ENCODE results near the gene ZNF488. TPM values are rescaled to one million over a fixed set of nuclear protein-coding genes. Genes with fewer than 3 reads are reported as not detected.

ZNF488 gene
- total RNA-seq, 1 donor from 2014 or later, result 0.71 TPM

DNA sequence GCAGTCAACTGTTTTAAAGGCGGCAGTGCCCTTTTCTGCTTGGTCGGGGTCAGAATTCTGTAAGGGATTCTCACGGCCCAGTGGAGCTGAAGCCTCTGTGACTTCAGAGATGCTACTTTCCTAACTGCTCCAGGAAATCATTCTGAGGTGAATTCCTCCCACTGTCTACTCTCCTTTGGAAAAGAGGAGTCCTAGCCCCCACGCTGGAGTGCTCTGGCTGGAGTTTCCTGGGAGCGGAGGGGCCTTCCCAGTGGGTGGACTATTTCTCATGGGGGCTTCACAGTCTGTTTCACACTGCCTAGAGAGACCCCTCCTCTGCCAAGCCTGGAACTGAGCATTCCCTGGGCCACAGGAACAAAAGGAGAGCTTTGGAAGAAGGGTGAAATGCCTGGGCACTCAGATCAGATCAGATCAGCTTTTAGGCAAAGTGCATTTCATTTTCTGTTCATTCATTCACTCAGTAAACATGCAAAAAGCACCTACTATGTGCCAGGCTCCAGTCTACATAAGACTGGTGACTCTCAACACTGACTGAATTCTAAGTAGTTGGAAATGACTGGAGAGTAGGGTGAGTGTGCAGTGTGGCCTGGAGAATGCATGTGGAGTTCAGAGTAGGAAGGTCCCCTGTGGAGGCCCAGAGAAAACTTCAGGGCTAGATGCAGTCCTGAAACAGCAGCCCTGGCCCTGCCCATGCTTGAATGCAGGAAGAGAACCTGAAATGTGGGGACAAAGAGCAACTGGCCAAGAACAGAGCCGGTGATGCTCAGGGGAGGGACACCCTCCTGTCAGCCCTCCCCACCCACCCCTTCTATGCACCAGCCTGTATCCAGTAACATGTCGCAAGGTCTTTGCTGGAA lies 12.2 kb downstream of the ZNF488 start:
- no peak for ATAC-seq
- intact Hi-C loops (cut with DNase I), result no loop called here
- DNase-seq (ENCODE audit: low spot score), result peak; percentile 18

DNA sequence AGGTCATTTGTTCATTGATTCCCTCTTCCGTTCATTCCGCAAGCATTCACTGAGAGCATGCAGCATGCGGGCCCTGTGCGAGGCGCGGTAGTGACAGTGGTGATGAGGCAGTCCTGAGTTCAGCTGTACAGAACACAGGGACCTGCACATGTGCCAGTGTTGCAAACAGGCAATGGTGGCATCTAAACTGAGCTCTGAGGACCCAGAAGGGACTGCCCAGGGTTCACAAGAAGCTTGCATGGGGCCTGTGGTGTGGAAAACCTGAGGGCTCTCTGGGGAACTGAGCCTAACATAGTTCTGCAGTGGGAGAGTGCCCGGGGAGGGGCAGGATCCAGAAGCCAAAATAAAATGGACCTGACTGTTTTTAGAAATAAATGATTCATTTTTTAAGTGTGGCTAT lies 13.2 kb downstream of the ZNF488 start:
- DNase-seq (ENCODE audit: low spot score) (peak; percentile 34), ATAC-seq (no peak)
- intact Hi-C loops (cut with DNase I), result no loop called here

DNA sequence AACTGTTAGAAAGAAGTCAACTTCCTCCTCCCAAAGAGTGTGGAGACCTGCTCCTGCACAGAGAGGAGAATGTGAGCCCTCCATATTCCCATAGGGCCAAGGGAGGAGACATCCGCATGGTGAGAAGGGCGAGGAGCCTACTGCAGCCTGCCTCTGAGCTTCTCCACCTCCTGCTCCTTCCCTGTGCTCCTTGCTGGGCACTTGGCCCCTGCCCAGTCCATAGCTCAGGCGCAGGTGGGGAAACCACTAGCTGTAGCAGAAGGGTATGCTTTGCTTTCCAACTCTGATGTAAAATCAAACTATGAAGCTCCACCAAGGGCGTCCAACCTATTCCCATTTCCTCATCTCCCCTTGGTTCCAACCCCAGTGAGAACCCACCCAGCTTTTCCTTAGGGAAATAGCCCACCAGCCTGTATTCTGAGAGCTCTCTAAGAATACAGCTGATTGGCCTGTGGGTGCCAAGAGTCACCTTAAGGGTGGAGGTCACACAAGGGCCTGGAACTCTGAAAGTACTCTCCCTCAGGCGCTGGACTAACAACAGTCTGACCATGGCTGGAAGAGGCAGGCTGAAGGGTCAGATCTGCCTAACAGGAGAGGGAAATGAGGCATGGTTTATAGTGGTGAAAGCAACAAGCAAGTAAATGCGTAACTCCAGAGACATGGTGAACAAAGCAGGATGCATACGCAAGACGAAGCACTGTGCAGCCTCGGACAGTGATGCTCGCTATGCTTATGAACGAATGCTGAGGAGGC lies 13.9 kb downstream of the ZNF488 start:
- DNase-seq (ENCODE audit: low spot score), result peak; percentile 17
- ATAC-seq, result no peak
- intact Hi-C loops (cut with DNase I), result no loop called here

DNA sequence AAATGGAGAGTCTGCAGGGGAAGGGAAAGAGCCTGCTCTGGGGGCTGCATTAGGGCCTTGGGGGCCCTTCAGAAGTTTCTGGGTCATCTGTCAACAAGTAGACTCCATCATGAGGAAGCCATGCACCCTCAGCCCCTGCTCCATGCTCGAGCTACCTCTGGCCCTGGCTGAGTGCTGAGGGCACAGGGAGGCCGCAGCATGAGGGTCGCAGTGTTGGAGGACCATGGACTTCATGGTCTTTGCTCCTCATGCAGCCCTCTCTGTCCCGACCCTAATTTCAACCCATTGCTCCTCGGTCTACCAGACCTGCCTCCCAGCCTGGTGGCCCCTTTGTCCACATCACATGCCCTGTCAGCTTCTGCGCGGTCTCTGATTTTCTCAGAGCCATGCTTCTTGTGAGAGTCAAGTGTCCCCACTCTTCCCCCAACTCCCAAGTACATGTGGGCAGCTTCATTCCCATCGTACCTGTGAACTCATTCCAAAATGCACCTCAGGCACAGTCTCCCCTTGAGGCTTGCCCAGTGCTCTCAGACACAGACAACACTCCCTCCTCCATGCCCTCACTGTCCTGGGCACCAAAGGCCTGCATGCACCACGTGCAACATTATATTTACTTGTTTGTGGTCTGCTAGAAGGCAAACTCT lies 14.7 kb downstream of the ZNF488 start:
- ATAC-seq (no peak), DNase-seq (ENCODE audit: low spot score) (peak; percentile 23)
- intact Hi-C loops (cut with DNase I), result no loop called here

DNA sequence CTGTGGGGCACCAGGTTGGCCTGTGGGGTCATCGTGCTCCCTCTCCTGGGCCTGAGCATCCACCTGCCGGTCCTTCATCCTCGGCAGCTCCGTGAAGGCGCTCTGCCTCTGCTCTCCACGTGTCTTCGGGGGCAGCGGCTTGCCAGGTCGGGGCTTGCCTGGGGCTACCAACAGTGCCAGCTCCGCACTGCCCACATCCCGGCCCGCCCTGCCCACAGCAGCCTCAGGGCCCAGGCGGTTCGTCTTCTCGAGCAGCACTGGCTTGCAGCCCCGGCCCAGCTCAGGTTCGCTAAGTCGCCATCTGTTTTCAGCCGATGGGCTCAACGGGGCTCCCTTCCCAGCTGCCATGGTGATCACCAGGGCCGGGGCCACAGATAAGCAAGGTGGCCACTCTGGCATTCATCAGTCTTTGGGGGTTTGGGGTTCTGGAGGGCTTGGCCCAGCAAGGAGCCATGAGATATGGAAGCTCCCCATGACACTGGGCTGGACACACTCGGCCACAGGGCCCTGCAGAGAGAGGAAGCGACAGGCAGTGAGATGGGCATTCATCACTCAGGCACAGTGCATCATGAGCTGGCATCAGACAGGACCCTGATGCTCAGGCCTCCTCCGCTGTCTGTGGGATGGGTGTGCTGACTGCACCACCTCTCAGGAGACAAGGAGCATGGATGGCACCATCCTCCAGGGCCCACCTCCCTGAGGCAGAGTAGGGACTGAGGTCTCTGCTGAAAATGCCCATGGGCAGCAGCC lies 15.5 kb downstream of the ZNF488 start:
- DNase-seq (ENCODE audit: low spot score) (peak; percentile 34), ATAC-seq (no peak)
- intact Hi-C loops (cut with DNase I), result no loop called here

DNA sequence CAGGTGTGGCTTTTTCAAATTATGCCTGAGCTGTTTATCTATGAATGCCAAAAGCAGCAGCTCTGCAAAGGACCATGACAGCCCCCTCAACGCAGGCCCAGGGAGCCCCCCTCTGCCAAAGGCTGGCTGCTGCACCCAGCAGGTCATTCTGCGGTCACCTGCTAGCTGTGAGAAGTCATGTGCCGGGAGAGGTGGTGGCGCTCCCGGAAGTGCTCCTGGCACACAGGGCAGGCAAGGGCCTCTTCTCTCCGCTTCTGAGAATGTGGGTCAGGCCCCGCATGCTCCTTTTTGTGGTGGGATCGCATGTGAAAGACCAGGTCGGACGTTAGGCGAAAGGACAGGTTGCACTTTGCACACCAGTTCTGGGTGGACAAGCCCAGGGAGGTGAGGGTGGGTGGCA lies 16.4 kb downstream of the ZNF488 start:
- intact Hi-C loops (cut with DNase I), result no loop called here
- ATAC-seq (no peak), DNase-seq (ENCODE audit: low spot score) (peak; percentile 32)

DNA sequence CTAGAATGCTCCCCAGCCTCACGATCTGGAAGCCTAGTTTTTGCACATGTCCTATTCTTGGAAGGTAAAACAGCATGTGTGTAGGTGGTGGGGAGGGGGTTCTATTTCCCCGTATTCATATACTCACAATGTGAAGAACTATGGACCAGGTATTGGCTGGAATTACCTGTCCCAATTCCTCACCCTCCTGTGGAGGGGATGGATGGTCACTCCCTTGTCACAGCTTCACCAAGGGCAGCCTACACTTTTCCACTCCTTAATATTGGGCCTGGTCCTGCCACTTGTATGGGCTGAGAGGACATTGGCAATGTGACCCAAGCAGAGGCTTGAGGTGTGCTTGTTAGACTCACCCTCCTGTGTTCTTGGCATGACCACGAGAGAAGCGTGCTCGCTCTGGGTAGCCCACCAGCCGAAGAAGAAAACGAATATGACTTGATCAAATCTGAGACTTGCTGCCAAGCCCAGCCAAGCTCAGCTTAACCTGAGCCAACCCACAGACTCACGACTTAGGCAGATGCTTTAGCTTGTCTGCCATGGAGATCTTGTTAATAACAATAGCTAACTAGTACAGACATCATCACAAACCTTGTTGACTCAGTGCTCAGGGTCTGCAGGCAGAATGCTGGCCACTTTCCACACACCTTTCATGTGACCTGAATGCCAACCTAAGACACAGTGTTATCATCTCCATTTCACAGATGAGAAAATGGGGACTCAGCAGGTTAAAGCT lies 17.2 kb downstream of the ZNF488 start:
- ATAC-seq, result no peak
- no peak for DNase-seq (ENCODE audit: low spot score)
- intact Hi-C loops (cut with DNase I), result no loop called here

DNA sequence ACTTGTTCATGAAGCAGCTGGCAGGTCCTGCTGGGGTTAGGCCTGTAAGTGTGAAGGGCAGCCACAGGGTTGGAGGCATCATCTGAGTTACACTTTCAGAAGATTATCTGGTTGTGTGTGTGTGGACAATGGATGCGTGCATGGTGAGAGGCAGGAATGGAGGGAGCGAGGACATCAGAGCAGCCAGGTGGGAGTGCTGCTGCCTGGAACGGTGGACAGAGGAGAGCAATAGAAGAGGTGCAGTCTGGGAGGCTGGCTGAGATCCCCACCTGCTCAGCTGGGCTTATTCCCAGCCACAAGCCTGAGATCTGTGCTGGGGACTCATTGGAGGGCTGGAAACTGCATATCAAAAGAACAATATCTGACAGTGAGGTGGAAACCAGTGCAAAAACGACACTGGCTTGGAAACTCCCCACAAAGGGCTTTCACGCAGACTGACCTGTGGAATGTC lies 17.9 kb downstream of the ZNF488 start:
- intact Hi-C loops (cut with DNase I), result no loop called here
- DNase-seq (ENCODE audit: low spot score), result peak; percentile 18
- no peak for ATAC-seq

DNA sequence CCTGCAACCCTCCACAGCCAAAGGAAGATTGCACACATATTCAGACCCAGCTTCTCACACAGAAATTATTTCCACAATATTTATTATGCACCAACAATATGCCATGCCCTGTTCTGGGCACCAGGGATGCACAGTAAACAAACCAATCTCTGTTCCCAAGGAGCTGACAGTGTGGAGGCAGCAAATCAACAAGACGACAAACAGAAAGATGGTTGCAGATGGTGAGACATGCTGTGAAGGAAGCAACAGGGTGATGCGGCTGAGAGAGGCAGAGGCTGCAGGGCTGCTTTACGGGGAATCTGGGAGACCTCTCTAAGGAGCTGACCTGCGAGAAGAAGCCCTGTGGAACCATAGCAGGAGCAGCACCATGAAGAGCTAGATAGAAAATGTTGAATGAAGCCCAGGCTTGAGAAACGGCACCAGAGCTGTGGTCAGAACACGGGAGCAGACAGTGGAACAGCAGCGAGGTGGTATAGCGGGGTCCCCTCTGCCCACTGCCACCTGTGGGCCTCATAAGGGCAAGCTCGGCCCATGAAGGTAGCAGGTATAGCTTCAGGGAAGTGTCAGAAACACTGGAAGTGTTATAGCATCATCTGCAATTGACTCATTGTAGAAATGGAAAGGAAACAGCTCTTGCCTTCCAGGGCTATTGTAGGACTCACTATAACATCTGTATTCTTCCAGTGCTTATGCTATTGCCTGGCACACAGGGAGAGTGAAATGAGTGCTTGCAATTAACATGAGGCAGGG lies 18.5 kb downstream of the ZNF488 start:
- intact Hi-C loops (cut with DNase I), result no loop called here
- no peak for DNase-seq (ENCODE audit: low spot score)
- ATAC-seq, result no peak

DNA sequence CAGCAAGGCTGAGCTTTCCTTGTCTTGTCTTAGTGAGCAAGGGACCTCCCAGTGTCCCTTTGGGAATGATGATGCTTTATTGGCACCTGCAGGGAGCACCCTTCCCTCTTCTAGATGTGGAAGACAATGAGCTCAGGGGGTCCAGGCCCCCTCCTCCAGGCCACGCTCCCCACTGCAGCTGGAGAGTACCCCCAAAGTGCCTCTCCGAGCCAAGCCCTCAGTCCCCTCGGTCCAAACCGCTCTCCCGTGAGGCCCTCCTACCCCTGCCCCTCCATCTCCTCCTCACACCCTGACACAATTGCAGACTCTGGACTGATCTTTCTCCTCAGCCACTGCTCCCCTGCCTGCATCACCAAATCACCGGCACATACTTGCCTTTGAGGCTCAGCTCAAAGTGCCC lies 19.2 kb downstream of the ZNF488 start:
- ATAC-seq, result no peak
- DNase-seq (ENCODE audit: low spot score), result peak; percentile 17
- intact Hi-C loops (cut with DNase I), result no loop called here

DNA sequence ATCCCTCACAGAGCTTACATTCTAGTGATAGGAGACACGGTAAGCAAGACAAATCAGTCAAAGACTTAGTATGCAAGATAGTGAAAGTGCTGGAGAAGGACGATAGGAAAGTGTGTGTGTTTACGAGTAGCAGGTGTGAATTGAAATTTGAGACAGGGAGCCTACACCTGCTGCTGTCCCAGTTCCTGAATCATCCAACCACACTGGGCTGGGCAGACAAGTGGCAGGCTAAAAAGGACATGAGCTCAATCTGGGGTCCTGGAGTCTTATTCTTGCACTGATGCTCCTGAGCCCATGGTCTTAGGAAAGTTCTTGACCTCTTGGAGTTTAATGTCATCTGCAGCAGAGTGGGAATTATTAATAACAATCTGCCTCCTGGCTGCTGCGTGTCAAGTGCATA lies 19.7 kb downstream of the ZNF488 start:
- ATAC-seq (no peak), DNase-seq (ENCODE audit: low spot score) (no peak)
- intact Hi-C loops (cut with DNase I), result no loop called here

DNA sequence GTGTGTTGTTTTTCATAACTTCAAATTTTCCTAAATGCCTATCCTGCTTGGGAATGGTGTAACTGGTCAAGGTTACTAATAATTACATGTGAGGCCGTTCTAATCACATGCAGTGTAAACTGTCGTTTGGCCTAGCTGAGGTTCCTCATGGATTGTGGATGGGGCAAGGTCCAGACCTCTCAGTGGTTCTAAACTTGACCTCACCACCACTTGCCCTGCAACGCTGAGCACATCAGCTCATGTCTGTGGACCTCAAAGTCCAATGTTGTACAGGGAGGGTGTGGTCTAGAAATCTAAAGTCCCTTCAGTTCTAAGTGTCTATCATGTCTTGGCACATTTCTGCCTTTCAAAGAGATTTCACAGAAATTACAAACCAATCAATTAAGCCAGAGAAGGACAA lies 20.3 kb downstream of the ZNF488 start:
- intact Hi-C loops (cut with DNase I), result no loop called here
- ATAC-seq (no peak), DNase-seq (ENCODE audit: low spot score) (no peak)

DNA sequence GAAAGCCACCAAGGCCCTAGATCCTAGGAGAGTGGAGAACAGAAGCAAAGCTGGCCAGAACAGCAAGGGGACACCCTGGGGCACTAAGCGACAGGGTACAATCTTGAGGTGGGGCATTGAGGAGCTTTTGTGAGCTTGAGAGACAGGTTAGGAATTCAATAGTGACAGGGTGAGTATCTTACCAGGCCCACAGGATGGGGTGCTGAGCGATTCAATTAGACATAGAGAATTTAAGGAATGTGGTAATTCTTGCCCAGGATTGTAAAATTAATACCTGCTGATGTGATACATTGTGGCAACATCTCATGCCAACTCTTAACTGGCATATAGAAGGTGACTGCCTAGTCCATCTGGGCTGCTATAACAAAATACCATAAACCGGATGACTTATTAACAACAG lies 21.9 kb downstream of the ZNF488 start:
- intact Hi-C loops (cut with DNase I), result no loop called here
- DNase-seq (ENCODE audit: low spot score) (no peak), ATAC-seq (no peak)

DNA sequence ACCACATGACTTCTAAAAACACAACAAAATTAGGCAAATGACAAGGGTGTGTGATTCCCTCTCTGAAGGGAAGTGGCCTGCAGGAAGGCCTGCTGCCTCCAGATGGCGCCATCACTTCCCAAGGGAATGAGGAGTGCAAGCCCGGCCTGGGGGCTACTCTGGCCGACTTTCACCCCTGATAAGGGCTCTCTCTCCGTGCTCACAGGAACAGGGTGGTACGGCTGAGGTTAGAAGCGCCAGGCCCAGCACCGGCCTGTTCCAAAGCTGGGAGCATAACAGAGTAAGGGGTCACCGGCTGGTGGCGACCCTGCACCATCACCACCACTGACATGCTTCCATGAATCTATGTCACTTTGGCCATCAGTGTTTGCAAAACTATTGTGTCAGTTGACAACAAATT lies 22.8 kb downstream of the ZNF488 start:
- DNase-seq (ENCODE audit: low spot score), result peak; percentile 57
- intact Hi-C loops (cut with DNase I), result no loop called here
- ATAC-seq, result peak; percentile 30

DNA sequence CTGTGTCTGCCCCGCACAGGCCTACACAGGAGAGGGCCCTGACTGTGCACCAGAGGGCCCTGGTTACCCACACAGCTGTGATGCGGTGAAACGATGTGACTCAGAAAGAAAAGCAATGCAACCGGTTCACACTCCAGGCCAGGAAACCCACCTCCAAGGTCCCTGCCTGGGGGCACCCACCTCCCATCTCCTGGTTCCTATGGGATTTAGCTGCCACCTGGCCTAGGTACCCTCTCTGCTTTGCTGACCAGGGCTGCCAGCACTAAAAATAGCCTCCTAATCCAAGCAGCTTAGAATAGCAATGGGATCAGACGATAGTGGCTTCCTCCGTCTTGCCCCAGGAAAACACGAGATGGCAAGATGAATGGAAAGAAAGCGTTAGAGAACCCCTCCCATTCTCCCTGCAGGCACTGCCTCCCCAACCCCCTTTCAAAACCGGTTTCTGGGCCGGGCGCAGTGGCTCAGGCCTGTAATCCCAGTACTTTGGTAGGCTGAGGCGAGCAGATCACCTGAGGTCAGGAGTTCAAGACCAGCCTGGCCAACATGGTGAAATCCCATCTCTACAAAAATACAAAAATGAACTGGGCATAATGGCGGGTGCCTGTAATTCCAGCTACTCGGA lies 23.6 kb downstream of the ZNF488 start:
- DNase-seq (ENCODE audit: low spot score) (peak; percentile 19), ATAC-seq (no peak)
- intact Hi-C loops (cut with DNase I), result no loop called here

DNA sequence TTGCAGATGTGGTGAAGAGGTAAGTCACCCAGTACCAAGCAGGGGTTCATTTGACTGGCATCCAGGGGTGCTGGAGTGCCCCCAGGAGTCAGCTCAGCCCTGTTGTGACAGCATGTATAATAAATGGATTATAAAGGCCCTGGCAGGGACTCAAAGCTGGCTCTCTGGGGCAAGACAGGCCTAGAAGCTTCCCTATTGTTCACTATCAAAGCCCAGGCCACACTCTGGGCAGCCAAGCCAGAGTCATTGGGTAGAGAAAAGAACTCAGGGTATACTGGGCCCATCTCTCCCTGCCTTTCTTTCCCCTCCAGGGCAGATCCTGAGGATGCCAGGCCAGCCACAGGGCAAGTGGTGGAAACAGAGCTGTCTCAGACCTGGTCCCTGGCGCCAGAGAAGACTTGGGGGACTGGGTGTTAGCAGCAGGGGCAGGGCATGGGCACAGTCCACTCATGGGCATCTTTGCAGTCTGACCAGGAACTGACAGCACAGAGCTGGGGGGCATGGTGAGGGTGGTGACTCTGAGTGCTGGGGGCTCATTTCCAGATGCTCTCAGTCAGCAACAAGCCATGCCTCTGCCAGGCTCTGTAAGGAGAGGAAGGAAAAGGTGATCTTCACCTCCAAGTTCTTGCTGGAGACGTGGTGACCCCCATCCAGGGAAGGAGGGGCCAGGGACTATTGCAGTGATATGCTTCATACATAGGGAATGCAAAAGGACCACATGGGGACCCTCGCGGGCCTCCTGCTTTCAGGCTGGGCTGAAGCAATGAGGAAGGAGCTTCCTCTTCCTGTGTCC lies 24.3 kb downstream of the ZNF488 start:
- DNase-seq (ENCODE audit: low spot score) (peak; percentile 25), ATAC-seq (no peak)
- intact Hi-C loops (cut with DNase I), result no loop called here

DNA sequence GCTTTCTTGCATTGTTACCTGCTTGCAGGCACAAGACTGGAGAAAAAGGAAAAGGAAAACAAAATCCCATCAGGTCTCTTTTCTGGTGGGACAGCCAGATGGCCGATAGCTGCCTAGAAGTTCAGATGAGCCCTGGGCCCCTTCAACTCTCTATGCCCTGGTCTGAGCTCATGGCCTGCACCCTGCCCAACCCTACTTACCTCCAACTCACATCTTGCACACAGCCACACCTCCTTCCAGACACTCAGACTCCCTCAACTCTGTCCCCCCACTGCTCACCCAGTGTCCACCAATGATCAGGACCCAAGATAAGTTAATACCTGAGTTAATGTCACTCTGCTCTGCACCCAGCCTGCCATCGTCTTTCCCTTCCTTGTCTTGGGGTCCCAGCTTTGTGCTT lies 25.0 kb downstream of the ZNF488 start:
- ATAC-seq, result no peak
- intact Hi-C loops (cut with DNase I), result no loop called here
- DNase-seq (ENCODE audit: low spot score), result no peak
